NCI-H2171 treated with DMSO at 0.1 percent for 48 hours (cell line): ENCODE measurements around the gene KCTD1.

Experiments
- DNase-seq: peaks from one replicate; lab custom pipeline; 2025; lab: John Stamatoyannopoulos, UW

The KCTD1 gene

GRCh38 chr18:26480897-26481795 lies 67.2 kb downstream of the KCTD1 start:
- no peak for DNase-seq

- no peak for DNase-seq
Observed at GRCh38 chr18:26479681-26480079, 68.7 kb downstream of the KCTD1 start.

GRCh38 chr18:26479065-26479680 lies 69.2 kb downstream of the KCTD1 start:
- no peak for DNase-seq

- DNase-seq: no peak
Observed at GRCh38 chr18:26477828-26478466, 70.4 kb downstream of the KCTD1 start.

GRCh38 chr18:26476697-26477096 lies 71.7 kb downstream of the KCTD1 start:
- no peak for DNase-seq

- no peak for DNase-seq
Observed at GRCh38 chr18:26474542-26474941, 73.8 kb downstream of the KCTD1 start.

GRCh38 chr18:26473672-26474071 lies 74.7 kb downstream of the KCTD1 start:
- no peak for DNase-seq

GRCh38 chr18:26471826-26472225 lies 76.5 kb downstream of the KCTD1 start:
- DNase-seq: no peak

GRCh38 chr18:26471027-26471426 lies 77.3 kb downstream of the KCTD1 start:
- DNase-seq: no peak

GRCh38 chr18:26470011-26470637 lies 78.2 kb downstream of the KCTD1 start:
- DNase-seq: peak; percentile 82

- peak; percentile 88 for DNase-seq
Observed at GRCh38 chr18:26468931-26469340, 79.4 kb downstream of the KCTD1 start.

- no peak for DNase-seq
Observed at GRCh38 chr18:26466026-26466425, 82.3 kb downstream of the KCTD1 start.

- DNase-seq: no peak
Observed at GRCh38 chr18:26465431-26465830, 82.9 kb downstream of the KCTD1 start.

- DNase-seq: no peak
Observed at GRCh38 chr18:26464128-26465011, 84.0 kb downstream of the KCTD1 start.

- DNase-seq: no peak
Observed at GRCh38 chr18:26462355-26462754, 86.0 kb downstream of the KCTD1 start.

GRCh38 chr18:26461405-26461804 lies 86.9 kb downstream of the KCTD1 start:
- DNase-seq: no peak

- DNase-seq: peak; percentile 59
Observed at GRCh38 chr18:26460449-26461091, 87.8 kb downstream of the KCTD1 start.

- DNase-seq: no peak
Observed at GRCh38 chr18:26459884-26460283, 88.5 kb downstream of the KCTD1 start.

GRCh38 chr18:26459340-26459739 lies 89.0 kb downstream of the KCTD1 start:
- DNase-seq: no peak

GRCh38 chr18:26458526-26459232 lies 89.7 kb downstream of the KCTD1 start:
- peak; percentile 39 for DNase-seq
